GM12878 (cell line): ENCODE data around the gene HOTAIR.

Source experiments
- BHLHE40 ChIP-seq, 2 experiments: fragments of 450-650 bp in 1 of 2; IDR thresholded peaks; 2 replicates each; pipeline ENCODE4 v1.6.1; 2011 to 2017; ENCODE audit warnings: low read depth in 2 of 2, borderline replicate concordance in 1 of 2, improper control_type of control experiment in 1 of 2, low read length in 1 of 2, mild to moderate bottlenecking in 1 of 2
- CHD2 ChIP-seq: IDR thresholded peaks from 2 replicates; pipeline ENCODE4 v1.6.1; 2011; ENCODE audit warnings: low read depth, low read length, improper control_type of control experiment, borderline replicate concordance
- EP300 ChIP-seq, 2 experiments: fragments of 150-350 bp in 1 of 2; IDR thresholded peaks; 2 replicates each; pipeline ENCODE4 v1.6.1; 2011 to 2012; ENCODE audit warnings: low read depth in 2 of 2, low read length in 2 of 2, borderline replicate concordance in 1 of 2, improper control_type of control experiment in 1 of 2, inconsistent platforms in 1 of 2; ENCODE audit not compliant: control insufficient read depth in 1 of 2
- ESRRA ChIP-seq: IDR thresholded peaks from 2 replicates; pipeline ENCODE4 v1.6.1; 2012; ENCODE audit warnings: mild to moderate bottlenecking, low read length, improper control_type of control experiment
- POLR2A ChIP-seq: IDR thresholded peaks from 2 replicates; pipeline ENCODE4 v1.6.1; 2011; ENCODE audit warnings: low read depth, mild to moderate bottlenecking, low read length
- RAD21 ChIP-seq: IDR thresholded peaks from 2 replicates; pipeline ENCODE4 v1.6.1; 2011; ENCODE audit warnings: mild to moderate bottlenecking, low read depth, low read length, moderate library complexity; ENCODE audit not compliant: insufficient read depth
- SMC3 ChIP-seq: IDR thresholded peaks from 2 replicates; pipeline ENCODE4 v1.6.1; 2011; ENCODE audit warnings: low read length, improper control_type of control experiment, borderline replicate concordance
- SP1 ChIP-seq: IDR thresholded peaks from one replicate; pipeline ENCODE4 v1.6.1; 2011; ENCODE audit warnings: low read depth, low read length
- STAT1 ChIP-seq: fragments of 450-650 bp; conservative IDR thresholded peaks from 2 replicates; pipeline ENCODE4 v1.6.1; 2014; ENCODE audit warnings: antibody characterized with exemption, mild to moderate bottlenecking
- YY1 ChIP-seq: IDR thresholded peaks from 2 replicates; pipeline ENCODE4 v1.6.1; 2011; ENCODE audit warnings: low read depth, mild to moderate bottlenecking, low read length
- ZNF384 ChIP-seq: IDR thresholded peaks from 2 replicates; pipeline ENCODE4 v1.6.1; 2012; ENCODE audit warnings: low read depth, mild to moderate bottlenecking, low read length, improper control_type of control experiment, borderline replicate concordance
- TF ChIP-seq, protein P1 (sequence below), 3 experiments: IDR thresholded peaks in 2 of 3; conservative IDR thresholded peaks in 1 of 3; 2 replicates each; pipeline ENCODE4 v1.5.1; 2011; ENCODE audit warnings: low read depth in 3 of 3, low read length in 3 of 3, mild to moderate bottlenecking in 3 of 3, control low read depth in 2 of 3, moderate library complexity in 2 of 3, inconsistent platforms in 1 of 3, mixed read lengths in 1 of 3; ENCODE audit not compliant: control insufficient read depth in 2 of 3, insufficient read depth in 1 of 3; ENCODE audit errors: extremely low read depth in 1 of 3
- TF ChIP-seq, protein P2 (sequence below): IDR thresholded peaks from 2 replicates; pipeline ENCODE4 v1.6.1; 2011; ENCODE audit warnings: borderline replicate concordance, low read depth, mild to moderate bottlenecking, moderate library complexity, low read length; ENCODE audit not compliant: insufficient read depth, poor library complexity, severe bottlenecking
- TF ChIP-seq, protein P3 (sequence below): IDR thresholded peaks from 2 replicates; pipeline ENCODE4 v1.6.1; 2012; ENCODE audit warnings: low read depth, low read length, improper control_type of control experiment

DNA sequence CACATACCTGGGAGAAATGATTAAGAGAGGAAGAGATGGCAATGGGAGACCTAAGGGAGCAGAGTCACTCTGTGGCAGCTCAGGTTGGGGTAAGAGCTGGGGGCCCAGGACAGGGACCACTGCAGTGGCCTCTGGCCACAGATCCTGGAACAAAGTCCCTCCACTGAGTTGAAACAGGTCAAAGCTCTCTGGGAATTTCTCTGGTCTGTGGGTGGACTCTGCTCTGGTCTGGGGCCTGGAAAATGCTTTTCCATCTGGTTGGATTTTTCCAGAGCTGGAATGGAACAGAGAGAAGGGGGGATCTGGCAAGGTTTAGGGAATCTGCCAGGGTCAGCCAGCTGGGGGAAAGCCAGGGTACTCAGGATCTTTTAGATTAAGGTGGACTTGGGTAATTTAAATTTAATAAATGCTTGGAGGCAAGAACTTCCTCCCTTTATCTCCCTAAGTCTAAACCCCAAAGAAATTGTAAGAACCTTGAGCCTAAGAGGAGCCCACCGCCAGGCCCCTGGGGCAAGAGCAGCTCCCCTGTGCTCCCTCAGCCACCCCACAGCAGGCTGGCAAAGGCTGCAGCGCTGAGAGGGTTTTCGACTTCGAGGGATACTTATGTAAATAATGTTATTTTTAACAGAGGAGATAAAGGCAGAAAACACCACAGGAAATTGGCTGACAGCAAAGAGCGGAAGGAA, 13.9 kb upstream of the HOTAIR start:
- TF ChIP-seq STAT1 (no peak), BHLHE40 (IDR thresholded peaks at IDR 0.05; ENCODE audit: borderline replicate concordance in 1 of 2, low read depth in 2 of 2, low read length in 1 of 2) (no peak), POLR2A (no peak), SP1 (no peak), YY1 (no peak), CHD2 (no peak), EP300 (IDR thresholded peaks at IDR 0.05; ENCODE audit: borderline replicate concordance in 1 of 2, control insufficient read depth in 1 of 2, low read depth in 2 of 2, low read length in 2 of 2) (no peak), ESRRA (no peak), SMC3 (no peak), ZNF384 (no peak), RAD21 (no peak)
- TF ChIP-seq, protein P1, sequence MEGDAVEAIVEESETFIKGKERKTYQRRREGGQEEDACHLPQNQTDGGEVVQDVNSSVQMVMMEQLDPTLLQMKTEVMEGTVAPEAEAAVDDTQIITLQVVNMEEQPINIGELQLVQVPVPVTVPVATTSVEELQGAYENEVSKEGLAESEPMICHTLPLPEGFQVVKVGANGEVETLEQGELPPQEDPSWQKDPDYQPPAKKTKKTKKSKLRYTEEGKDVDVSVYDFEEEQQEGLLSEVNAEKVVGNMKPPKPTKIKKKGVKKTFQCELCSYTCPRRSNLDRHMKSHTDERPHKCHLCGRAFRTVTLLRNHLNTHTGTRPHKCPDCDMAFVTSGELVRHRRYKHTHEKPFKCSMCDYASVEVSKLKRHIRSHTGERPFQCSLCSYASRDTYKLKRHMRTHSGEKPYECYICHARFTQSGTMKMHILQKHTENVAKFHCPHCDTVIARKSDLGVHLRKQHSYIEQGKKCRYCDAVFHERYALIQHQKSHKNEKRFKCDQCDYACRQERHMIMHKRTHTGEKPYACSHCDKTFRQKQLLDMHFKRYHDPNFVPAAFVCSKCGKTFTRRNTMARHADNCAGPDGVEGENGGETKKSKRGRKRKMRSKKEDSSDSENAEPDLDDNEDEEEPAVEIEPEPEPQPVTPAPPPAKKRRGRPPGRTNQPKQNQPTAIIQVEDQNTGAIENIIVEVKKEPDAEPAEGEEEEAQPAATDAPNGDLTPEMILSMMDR (IDR thresholded peaks at IDR 0.05 in 2 of 3, conservative IDR thresholded peaks at IDR 0.05 in 1 of 3; ENCODE audit: control insufficient read depth in 2 of 3, extremely low read depth in 1 of 3, insufficient read depth in 1 of 3, low read depth in 3 of 3, low read length in 3 of 3), result no peak
- TF ChIP-seq, protein P2, sequence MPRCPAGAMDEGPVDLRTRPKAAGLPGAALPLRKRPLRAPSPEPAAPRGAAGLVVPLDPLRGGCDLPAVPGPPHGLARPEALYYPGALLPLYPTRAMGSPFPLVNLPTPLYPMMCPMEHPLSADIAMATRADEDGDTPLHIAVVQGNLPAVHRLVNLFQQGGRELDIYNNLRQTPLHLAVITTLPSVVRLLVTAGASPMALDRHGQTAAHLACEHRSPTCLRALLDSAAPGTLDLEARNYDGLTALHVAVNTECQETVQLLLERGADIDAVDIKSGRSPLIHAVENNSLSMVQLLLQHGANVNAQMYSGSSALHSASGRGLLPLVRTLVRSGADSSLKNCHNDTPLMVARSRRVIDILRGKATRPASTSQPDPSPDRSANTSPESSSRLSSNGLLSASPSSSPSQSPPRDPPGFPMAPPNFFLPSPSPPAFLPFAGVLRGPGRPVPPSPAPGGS, result no peak
- TF ChIP-seq, protein P3, sequence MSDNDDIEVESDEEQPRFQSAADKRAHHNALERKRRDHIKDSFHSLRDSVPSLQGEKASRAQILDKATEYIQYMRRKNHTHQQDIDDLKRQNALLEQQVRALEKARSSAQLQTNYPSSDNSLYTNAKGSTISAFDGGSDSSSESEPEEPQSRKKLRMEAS, result no peak
